Measurements from ENCODE around the gene NAT8L. TPM values are rescaled to one million over a fixed set of nuclear protein-coding genes. Genes with fewer than 3 reads are reported as not detected.

NAT8L gene
- total RNA-seq, 1 experiment from 2014 or later = not detected

DNA sequence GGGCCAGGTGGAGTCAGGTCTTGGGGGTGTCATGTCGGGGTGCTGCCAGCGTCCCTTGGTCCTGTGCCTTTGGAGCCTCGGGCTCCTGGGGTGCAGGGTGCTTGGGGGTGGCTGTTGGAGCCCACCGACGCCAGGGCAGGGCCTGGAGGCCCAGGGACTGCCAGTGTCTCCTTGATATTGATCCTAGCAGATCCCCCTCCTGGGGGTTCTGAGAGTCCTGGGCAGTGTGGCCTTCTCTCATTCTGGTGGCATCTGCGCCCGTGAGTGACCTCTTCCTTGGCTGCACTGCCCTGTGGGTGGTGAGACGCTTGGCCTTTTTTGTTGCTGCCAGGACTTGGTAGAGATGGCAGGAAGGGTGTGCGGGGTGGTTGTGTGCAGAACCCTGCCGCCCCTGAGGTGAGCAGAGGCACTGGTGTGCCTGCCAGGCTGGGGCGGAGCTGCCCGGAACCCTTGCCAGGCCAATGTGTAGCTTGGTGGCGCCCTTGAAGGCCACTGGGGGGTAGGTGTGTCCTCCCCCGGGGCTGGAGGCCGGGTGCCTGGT is 7.0 kb downstream of the NAT8L start:
- no peak for DNase-seq
- Histone ChIP-seq H3K36me3 (ENCODE audit: insufficient read depth, low read length) (no peaks in the 10 kb centered on the region), H3K4me3 (ENCODE audit: low read length) (no peak overlapping the region), H3K27me3 (ENCODE audit: low read length) (no peaks in the 10 kb centered on the region), H3K9ac (ENCODE audit: low read length) (no peak overlapping the region), H4K20me1 (ENCODE audit: insufficient read depth, low read depth, low read length) (no peaks in the 10 kb centered on the region), H3K27ac (ENCODE audit: low read length) (no peak overlapping the region), H3K9me3 (ENCODE audit: low read length) (no peaks in the 10 kb centered on the region), H3K4me2 (ENCODE audit: low read depth, low read length, poor library complexity, severe bottlenecking) (no peak overlapping the region), H3K9me2 (replicated peaks; ENCODE audit: insufficient read depth, low read length) (no peaks in the 10 kb centered on the region), H3K79me2 (ENCODE audit: low read length) (no peaks in the 10 kb centered on the region), H3K4me1 (ENCODE audit: low read length) (no peaks in the 10 kb centered on the region), H2AFZ (ENCODE audit: low read length) (no peak overlapping the region)

DNA sequence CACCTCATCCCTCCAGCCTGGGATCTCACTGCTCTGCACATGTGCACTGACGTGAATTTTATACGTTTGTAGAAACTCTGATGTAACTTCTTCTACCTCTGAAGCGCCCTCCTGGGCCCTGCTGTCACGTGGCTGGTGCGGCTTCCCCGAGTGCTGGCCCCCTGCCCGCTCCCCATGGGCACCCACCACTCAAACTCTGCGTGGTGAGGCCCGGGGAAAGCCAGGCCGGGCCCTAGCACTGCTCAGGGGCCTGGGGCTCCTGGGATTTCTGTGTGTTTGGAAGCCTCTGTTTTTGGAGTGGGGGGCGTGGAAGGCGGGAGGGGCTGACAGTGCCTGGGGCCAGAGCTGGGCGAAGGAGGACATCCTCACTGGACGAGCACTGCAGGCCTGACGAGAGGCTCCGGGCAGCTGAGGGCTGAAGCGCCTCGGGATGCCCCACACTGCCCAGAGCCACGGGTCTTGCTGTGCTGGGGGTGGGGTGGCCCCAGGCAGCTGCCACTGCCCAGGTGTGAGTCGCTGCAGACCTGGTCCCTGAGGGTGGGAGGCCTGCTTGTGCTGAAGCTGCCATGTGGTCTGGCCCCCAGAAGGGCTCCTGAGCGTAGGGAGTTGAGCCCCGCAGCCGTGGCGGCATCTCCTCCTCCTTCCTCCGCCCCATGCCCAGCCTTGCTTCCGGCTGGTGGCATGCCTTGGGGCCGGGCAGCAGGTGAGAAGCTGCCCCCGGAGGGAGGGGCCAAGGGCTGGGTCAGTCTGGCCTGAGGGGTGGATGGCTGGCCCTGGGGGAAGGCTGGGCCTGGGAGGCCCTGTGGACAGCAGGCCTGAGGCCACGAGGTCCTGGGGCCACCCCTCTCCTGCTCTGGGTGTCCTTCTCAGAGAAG is 7.7 kb downstream of the NAT8L start:
- Histone ChIP-seq H3K9me2 (replicated peaks; ENCODE audit: insufficient read depth, low read length) (no peaks in the 10 kb centered on the region), H3K4me1 (ENCODE audit: low read length) (no peaks in the 10 kb centered on the region), H3K36me3 (ENCODE audit: insufficient read depth, low read length) (no peaks in the 10 kb centered on the region), H3K27me3 (ENCODE audit: low read length) (no peaks in the 10 kb centered on the region), H3K9me3 (ENCODE audit: low read length) (no peaks in the 10 kb centered on the region), H4K20me1 (ENCODE audit: insufficient read depth, low read depth, low read length) (no peaks in the 10 kb centered on the region), H3K27ac (ENCODE audit: low read length) (no peak overlapping the region), H2AFZ (ENCODE audit: low read length) (no peak overlapping the region), H3K4me2 (ENCODE audit: low read depth, low read length, poor library complexity, severe bottlenecking) (no peak overlapping the region), H3K79me2 (ENCODE audit: low read length) (no peaks in the 10 kb centered on the region), H3K4me3 (ENCODE audit: low read length) (no peak overlapping the region), H3K9ac (ENCODE audit: low read length) (no peak overlapping the region)
- no peak for DNase-seq

DNA sequence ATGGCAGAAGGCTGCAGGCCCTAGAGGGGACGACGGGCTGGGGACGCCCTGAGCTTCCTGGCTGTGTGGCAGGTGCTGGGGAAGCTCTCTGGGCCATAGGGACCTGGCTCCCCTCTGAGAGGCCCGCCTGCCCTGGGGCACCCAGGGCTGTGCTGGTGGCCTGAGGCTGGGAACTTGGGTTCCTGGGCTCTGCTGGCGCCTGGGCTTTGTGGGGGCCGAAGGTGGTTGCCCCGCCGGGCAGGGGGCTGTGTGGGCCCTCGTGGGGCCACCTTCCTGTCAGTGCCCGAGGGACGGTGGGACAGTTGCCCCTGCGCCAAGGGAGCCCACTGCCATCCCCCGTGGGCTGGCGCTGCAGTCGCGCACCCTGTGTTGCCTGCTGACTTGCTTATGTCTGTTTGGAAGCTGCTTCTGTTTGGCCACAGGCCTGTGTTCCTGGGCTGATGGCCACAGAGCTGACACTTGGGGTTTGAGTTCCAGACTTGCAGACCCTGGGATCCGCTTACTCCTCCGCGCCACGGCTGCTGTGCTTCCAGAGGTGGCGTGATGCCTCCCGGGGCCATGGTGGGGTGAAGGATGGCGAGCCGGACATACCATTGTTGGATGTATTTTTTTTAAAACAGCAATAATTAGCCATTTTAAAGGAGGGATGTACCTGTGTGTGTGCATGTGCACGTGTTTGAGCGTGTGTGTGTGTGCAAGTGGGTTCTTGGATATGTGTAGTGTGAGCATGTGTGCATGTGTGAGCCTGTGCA is 8.5 kb downstream of the NAT8L start:
- no peaks in the 10 kb centered on the region for H3K9me2 ChIP-seq (replicated peaks; ENCODE audit: insufficient read depth, low read length)
- no peaks in the 10 kb centered on the region for H3K9me3 ChIP-seq (ENCODE audit: low read length)
- no peaks in the 10 kb centered on the region for H4K20me1 ChIP-seq (ENCODE audit: insufficient read depth, low read depth, low read length)
- no peak overlapping the region for H3K27ac ChIP-seq (ENCODE audit: low read length)
- no peak overlapping the region for H3K9ac ChIP-seq (ENCODE audit: low read length)
- no peak overlapping the region for H3K4me3 ChIP-seq (ENCODE audit: low read length)
- H3K27me3 ChIP-seq (ENCODE audit: low read length) = no peaks in the 10 kb centered on the region
- no peaks in the 10 kb centered on the region for H3K79me2 ChIP-seq (ENCODE audit: low read length)
- H3K4me1 ChIP-seq (ENCODE audit: low read length) = no peaks in the 10 kb centered on the region
- H3K4me2 ChIP-seq (ENCODE audit: low read depth, low read length, poor library complexity, severe bottlenecking) = no peak overlapping the region
- DNase-seq = no peak
- no peak overlapping the region for H2AFZ ChIP-seq (ENCODE audit: low read length)
- H3K36me3 ChIP-seq (ENCODE audit: insufficient read depth, low read length) = no peaks in the 10 kb centered on the region

DNA sequence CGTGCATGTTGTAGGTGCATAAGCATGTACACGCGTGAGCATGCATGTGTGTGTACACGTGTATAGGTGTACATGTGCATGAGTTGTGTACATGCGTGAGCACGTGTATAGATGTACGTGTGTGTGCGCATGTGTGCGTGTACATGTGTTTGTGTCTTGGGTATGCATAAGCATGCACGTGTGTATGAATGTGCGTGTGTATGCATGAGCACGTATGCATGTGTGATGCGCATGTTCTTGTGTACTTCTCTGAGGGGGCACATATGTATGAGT is 9.0 kb downstream of the NAT8L start:
- Histone ChIP-seq H3K36me3 (ENCODE audit: insufficient read depth, low read length) (no peaks in the 10 kb centered on the region), H3K4me1 (ENCODE audit: low read length) (no peaks in the 10 kb centered on the region), H4K20me1 (ENCODE audit: insufficient read depth, low read depth, low read length) (no peaks in the 10 kb centered on the region), H3K27ac (ENCODE audit: low read length) (no peak overlapping the region), H3K9me2 (replicated peaks; ENCODE audit: insufficient read depth, low read length) (no peaks in the 10 kb centered on the region), H3K9me3 (ENCODE audit: low read length) (no peaks in the 10 kb centered on the region), H3K4me2 (ENCODE audit: low read depth, low read length, poor library complexity, severe bottlenecking) (no peak overlapping the region), H3K4me3 (ENCODE audit: low read length) (no peak overlapping the region), H2AFZ (ENCODE audit: low read length) (no peak overlapping the region), H3K9ac (ENCODE audit: low read length) (no peak overlapping the region), H3K27me3 (ENCODE audit: low read length) (no peaks in the 10 kb centered on the region), H3K79me2 (ENCODE audit: low read length) (no peaks in the 10 kb centered on the region)
- no peak for DNase-seq

DNA sequence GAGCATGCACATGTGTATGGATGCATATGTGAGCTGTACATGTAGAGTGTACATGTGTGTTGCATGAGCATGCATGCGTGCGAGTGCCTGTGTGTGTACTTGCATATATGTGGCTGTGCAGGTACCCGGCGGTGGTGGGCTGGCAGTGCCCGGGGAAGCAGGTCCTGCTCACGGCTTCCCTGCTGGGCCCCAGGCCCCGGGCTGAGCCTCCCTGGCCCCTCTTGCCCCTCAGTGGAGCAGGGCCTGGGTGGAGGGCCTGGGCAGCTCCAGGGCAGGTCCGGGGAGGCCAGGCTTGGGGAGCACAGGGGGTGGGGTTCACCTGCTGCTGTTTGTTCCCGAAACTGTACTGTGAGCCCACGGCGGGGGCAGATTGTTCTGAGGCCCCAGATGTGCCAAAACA is 9.4 kb downstream of the NAT8L start:
- no peaks in the 10 kb centered on the region for H3K4me1 ChIP-seq (ENCODE audit: low read length)
- no peaks in the 10 kb centered on the region for H3K36me3 ChIP-seq (ENCODE audit: insufficient read depth, low read length)
- DNase-seq = no peak
- no peaks in the 10 kb centered on the region for H3K79me2 ChIP-seq (ENCODE audit: low read length)
- no peaks in the 10 kb centered on the region for H3K9me3 ChIP-seq (ENCODE audit: low read length)
- no peak overlapping the region for H3K4me2 ChIP-seq (ENCODE audit: low read depth, low read length, poor library complexity, severe bottlenecking)
- H3K9me2 ChIP-seq (replicated peaks; ENCODE audit: insufficient read depth, low read length) = no peaks in the 10 kb centered on the region
- H3K9ac ChIP-seq (ENCODE audit: low read length) = no peak overlapping the region
- H2AFZ ChIP-seq (ENCODE audit: low read length) = no peak overlapping the region
- no peaks in the 10 kb centered on the region for H3K27me3 ChIP-seq (ENCODE audit: low read length)
- H3K4me3 ChIP-seq (ENCODE audit: low read length) = no peak overlapping the region
- H3K27ac ChIP-seq (ENCODE audit: low read length) = no peak overlapping the region
- no peaks in the 10 kb centered on the region for H4K20me1 ChIP-seq (ENCODE audit: insufficient read depth, low read depth, low read length)

DNA sequence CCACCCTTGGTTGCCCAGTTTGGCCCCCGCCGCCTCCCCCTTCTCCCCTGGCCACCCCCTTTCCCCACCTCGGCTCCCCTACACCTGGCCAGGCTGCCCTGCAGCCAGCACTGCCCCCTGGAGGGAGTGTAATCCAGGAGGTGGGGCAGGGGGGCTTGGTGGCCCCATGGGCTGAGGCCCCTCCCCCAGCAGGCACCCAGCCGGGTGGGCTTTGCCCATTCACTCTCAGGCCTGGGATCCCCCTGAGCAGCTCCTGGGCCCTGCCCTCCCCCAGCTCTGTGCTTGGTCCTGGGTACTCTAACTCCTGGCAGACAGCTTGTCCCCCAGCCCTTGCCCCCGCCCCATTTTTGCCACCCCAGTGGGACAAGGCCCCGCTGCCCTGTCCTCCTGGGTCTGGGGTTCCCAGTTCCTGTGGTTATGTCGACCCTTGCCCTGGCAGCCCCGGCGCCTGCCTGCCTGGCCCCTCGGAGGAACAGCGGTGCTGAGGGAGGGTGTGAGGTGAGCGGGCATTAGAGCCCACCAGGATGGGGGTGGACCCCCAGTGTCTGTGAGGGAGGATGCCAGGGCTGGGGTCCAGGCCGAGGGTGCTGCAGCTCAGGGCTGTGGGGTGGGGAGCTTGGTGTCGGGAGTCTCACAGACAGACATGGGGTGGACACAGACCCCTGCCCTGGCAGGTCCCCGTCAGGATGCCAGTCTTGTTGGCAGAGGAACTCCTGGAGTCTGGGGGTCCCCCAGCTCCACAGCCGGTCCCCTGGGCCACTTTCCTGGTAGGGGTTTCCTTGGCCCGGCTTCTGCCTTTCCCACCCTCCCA is 10.2 kb downstream of the NAT8L start:
- H3K36me3 ChIP-seq (ENCODE audit: insufficient read depth, low read length) = no peaks in the 10 kb centered on the region
- H2AFZ ChIP-seq (ENCODE audit: low read length) = no peak overlapping the region
- H3K9ac ChIP-seq (ENCODE audit: low read length) = no peak overlapping the region
- no peak overlapping the region for H3K4me3 ChIP-seq (ENCODE audit: low read length)
- H3K27ac ChIP-seq (ENCODE audit: low read length) = no peak overlapping the region
- no peaks in the 10 kb centered on the region for H4K20me1 ChIP-seq (ENCODE audit: insufficient read depth, low read depth, low read length)
- H3K4me1 ChIP-seq (ENCODE audit: low read length) = no peaks in the 10 kb centered on the region
- H3K27me3 ChIP-seq (ENCODE audit: low read length) = no peaks in the 10 kb centered on the region
- DNase-seq = no peak
- no peaks in the 10 kb centered on the region for H3K9me3 ChIP-seq (ENCODE audit: low read length)
- no peak overlapping the region for H3K4me2 ChIP-seq (ENCODE audit: low read depth, low read length, poor library complexity, severe bottlenecking)
- no peaks in the 10 kb centered on the region for H3K9me2 ChIP-seq (replicated peaks; ENCODE audit: insufficient read depth, low read length)
- no peaks in the 10 kb centered on the region for H3K79me2 ChIP-seq (ENCODE audit: low read length)

DNA sequence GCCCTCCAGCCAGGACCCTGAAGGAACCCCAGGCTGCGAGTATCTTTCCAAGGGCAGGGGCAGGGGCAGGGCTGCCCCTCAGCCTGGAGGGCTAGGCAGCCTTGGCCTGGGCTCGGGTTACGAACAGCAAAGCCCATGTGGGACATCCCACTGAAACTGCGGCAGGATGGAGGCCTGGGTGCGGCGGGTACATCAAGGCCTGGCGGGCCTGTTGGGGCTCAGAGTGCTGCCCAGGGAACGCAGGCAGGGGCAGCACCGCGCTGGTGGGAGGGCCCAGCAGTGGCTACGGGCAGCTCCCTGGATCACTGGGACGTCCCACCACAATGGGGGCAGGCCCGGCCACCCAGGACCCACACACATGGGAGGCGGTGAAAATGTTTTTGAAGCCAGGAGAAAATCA is 10.9 kb downstream of the NAT8L start:
- Histone ChIP-seq H3K27me3 (ENCODE audit: low read length) (no peaks in the 10 kb centered on the region), H3K4me2 (ENCODE audit: low read depth, low read length, poor library complexity, severe bottlenecking) (no peak overlapping the region), H3K27ac (ENCODE audit: low read length) (no peak overlapping the region), H4K20me1 (ENCODE audit: insufficient read depth, low read depth, low read length) (no peaks in the 10 kb centered on the region), H3K9ac (ENCODE audit: low read length) (no peak overlapping the region), H3K4me3 (ENCODE audit: low read length) (no peak overlapping the region), H3K79me2 (ENCODE audit: low read length) (no peaks in the 10 kb centered on the region), H3K36me3 (ENCODE audit: insufficient read depth, low read length) (no peaks in the 10 kb centered on the region), H2AFZ (ENCODE audit: low read length) (no peak overlapping the region), H3K9me3 (ENCODE audit: low read length) (no peaks in the 10 kb centered on the region), H3K9me2 (replicated peaks; ENCODE audit: insufficient read depth, low read length) (no peaks in the 10 kb centered on the region), H3K4me1 (ENCODE audit: low read length) (no peaks in the 10 kb centered on the region)
- no peak for DNase-seq
